GM19452 (cell line): Measurements from ENCODE around the gene TNFSF8.
A peak's percentile ranks its signal among the peaks of the same experiment; 100 is the strongest.

Source experiments
- ATAC-seq: cut with Tn5 transposase; IDR thresholded peaks from one replicate; pipeline ENCODE4 v1.9.1; 2021; ENCODE audit not compliant: unreplicated experiment

TNFSF8 gene, protein sequence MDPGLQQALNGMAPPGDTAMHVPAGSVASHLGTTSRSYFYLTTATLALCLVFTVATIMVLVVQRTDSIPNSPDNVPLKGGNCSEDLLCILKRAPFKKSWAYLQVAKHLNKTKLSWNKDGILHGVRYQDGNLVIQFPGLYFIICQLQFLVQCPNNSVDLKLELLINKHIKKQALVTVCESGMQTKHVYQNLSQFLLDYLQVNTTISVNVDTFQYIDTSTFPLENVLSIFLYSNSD

GRCh38 chr9:114930056-114930812 is at the start of gene TNFSF8:
Gene TNFSF8 (minus strand): TSS chr9:114930591. CDS start chr9:114930303, 288 bp downstream.
- peak; percentile 67 for ATAC-seq

- ATAC-seq: no peak
Observed at GRCh38 chr9:114973216-114973615, 42.8 kb upstream of the TNFSF8 start.

DNA sequence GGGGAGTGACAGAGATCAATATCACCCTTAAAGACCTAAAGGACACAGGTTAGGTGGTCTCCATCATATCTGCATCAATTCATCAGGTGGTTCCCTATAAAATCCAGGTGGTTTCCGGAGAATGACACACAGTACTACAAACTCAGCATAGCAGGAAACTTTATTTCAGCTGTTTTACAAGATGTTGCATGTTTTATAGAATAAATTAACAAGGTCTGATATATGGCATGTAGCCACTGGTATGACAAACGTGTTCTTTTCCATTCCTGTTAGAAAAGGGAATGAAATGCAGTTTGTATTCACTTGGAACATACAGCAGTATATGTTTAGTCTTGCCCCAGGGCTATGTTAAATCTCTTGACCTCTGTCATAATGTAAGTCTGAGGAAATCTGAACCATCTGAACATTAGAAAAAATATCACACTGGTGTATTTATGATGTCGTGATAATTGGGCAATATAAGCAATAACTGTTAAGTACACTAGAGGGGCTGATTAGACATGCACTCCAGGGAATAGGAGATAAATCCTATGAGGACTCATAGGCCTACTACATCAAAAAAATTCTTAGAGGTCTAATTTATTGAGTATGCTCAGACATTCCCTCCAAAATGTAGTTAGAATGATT is 42.2 kb upstream of the TNFSF8 start:
- ATAC-seq: no peak

DNA sequence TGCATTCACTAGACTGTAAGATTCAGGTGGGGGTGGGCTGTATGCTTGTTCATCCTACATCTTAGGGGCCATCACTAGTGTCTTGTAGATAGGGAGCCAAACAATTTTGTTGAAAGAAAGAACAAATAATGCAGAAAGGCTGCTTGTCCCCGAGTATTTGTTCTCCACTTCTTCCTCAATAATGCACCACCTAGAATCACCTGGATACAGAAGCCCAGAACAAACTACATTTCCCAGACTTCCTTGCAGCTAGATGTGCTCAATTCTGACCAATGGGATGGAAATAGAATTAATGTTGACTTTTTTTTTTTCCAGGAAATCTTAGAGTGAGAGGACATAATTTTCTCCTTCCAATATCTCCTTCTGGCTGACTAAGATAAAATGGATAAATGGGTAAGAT is 38.9 kb upstream of the TNFSF8 start:
- no peak for ATAC-seq

GRCh38 chr9:114968671-114969070 is 38.3 kb upstream of the TNFSF8 start:
- ATAC-seq: no peak

DNA sequence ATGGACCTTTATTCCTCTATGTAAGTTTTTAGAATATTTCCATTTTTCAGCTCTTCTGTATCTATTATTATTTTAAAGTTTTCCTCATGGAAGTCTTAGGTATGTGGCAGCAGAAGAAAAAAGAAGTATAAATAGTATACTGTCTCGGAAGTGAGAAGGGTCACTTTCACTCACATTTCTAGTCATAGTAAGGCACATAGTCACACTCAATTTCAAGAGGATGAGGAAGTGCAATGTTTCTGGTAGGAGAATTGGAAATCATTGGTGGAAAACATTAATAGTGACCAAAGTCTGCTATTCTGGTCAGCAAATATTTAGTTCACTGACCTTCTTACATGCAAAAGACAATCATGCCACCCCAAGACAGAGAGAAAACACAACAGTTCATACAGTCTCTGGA is 35.2 kb upstream of the TNFSF8 start:
- no peak for ATAC-seq

DNA sequence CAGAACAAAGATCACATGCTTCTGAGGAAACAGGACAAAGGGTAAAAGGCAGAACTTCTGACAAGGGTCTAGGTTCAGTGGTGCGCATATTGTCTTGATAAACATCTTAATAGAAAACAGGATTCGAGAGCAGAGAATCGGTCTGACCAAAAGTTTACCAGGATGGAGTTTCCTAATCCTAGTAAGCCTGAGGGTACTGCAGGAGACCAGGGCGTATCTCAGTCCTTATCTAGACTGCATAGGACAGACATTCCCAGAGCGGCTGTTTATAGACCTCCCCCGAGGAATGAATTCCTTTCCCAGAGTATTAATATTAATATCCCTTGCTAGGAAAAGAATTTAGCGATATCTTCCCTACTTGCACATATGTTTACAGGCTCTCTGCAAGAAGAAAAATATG is 32.4 kb upstream of the TNFSF8 start:
- no peak for ATAC-seq

GRCh38 chr9:114960276-114960675 is 29.9 kb upstream of the TNFSF8 start:
- no peak for ATAC-seq

DNA sequence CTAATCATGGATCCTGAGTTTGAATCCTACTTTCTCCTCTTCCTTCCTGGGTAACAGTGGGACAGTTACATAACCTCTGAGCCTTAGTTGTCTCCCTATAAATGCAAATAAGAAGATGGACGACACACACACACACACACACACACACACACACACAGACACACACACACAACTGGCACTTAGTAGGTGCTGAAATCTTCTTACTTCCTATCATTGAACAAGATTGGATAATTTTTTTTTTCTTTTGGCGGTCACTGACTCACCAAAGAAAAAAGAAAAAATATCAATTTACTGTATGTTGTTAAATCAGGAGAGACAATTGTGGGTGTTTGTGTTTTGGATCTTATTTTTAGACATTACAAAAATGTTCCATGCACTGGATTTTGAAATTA is 28.4 kb upstream of the TNFSF8 start:
- ATAC-seq: no peak

- no peak for ATAC-seq
Observed at GRCh38 chr9:114958021-114958843, 27.8 kb upstream of the TNFSF8 start.

GRCh38 chr9:114957558-114957957 is 27.2 kb upstream of the TNFSF8 start:
- ATAC-seq: no peak

DNA sequence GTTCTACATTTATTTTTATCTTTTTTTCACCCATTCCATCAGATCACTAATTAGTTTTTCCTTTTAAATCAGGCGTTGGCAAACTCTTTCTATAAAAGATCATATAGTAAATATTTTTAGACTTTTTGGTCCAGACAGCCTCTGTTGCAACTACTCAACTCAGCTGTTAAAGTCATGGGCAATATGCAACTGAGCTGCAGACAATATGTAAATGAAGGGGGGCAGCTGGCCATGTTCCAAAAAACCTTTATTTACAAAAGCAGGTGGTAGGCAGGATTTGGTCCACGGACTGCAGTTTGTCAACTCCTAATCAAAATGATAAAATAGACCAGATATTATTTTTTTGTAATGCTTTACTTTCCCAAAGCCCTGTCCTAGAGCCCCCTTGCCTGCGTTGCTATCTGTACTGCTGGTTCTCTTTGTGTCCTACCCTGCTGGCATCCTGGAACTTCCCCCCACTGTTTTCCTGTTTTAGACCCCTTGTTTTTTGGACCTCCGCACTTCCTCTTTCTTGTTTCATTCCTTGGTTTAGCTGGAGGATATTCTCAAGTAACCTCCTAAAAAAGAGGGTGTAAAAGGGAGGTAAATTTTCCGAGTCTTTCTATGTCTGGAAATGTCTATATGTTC is 24.7 kb upstream of the TNFSF8 start:
- no peak for ATAC-seq

DNA sequence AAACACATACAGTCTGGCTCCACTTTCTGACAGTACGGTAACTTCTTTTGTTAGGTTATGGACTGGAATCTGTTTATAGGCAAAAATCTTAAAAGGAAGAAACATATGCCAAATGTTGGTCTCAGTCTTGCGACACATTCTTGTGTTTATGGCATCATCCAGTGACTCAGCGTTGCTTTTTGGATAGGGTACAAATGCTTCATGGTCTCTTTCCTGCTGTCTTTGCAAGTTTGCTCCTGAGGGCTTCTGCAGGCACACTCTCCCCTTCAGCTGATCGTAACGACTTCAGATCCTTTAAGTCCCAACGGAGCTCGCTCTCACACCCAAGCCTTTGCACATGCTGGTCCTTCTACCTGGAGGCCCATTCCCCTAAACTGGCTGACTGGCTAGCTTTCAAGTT is 23.6 kb upstream of the TNFSF8 start:
- ATAC-seq: no peak

GRCh38 chr9:114953046-114953445 is 22.7 kb upstream of the TNFSF8 start:
- no peak for ATAC-seq

- ATAC-seq: no peak
Observed at GRCh38 chr9:114950761-114951160, 20.4 kb upstream of the TNFSF8 start.

GRCh38 chr9:114947058-114947457 is 16.7 kb upstream of the TNFSF8 start:
- no peak for ATAC-seq

DNA sequence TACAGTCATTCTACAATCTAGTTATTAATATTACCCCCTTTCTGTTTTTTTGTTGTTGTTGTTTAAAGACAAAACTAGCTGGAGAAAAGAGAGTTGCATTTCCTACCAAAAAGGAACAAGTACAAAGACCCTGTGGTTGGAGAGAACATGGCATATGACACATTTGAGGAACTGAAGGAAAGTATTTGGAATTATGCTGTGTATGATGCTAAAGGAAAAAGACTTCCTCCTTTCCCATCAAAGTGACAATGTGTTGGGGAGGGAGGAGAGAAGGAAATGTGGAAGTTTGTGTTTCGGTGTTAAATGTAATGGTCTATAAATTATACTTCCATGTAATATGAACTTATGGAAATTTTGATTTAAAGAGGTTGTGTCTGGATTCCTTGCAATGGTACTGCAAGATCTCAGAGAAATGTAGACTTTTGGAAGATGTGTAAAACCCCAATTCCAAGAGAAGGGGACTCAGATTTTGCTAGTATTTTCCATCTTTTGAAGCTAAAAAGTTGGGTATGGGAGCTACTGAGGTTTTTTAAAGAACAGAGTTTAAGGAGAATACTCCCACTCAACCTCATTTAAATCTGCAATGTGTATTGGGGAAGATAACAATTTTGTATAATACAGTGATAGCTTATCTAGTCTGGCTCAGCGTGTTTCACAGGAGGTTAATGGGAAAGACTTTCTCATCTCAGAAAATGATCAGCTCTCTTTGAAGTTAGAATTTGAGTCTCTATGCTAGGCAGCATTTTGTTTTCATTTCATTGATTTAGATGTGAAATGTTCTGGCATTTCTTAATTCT is 15.4 kb upstream of the TNFSF8 start:
- no peak for ATAC-seq

GRCh38 chr9:114941376-114941775 is 11.0 kb upstream of the TNFSF8 start:
- ATAC-seq: no peak

GRCh38 chr9:114938687-114939575 is 8.5 kb upstream of the TNFSF8 start:
- ATAC-seq: no peak
